ENCODE measurements around the gene D2HGDH. TPM values are rescaled to one million over a fixed set of nuclear protein-coding genes. Genes with fewer than 3 reads are reported as not detected.

D2HGDH gene
- total RNA-seq, 1 experiment from 2014 or later = 10.0 TPM

DNA sequence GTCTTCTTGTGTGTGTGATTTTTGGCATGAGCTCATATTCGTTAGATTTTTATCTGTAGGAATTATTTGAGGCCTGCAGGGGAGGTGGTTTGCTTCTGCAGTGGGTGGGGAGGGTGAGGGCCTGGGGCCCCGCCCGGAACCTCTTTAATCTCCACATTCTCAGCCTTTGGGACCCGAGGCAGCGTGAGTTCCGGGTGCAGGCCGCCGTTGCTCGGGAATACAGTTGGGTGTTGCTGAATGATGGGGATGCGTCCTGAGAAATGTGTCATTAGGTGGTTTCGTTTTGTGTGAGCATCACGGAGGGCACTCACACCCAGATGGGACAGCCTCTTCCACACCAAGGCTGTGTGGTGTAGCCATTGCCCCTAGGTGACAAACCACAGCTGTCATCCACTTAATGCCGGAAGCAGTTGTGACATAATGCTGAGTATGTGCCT lies 28.5 kb downstream of the D2HGDH start:
- H3K4me1 ChIP-seq (ENCODE audit: insufficient read depth, low read length) = no peaks in the 10 kb centered on the region
- Mint-ChIP-seq H3K27ac (peak overlapping the region in 1 of 3 experiments; percentile 88; a peak in 1 of 7 replicates), H3K4me1 (peaks cover 4 to 16% of the 10 kb centered on the region in 2 experiments), H3K27me3 (ENCODE audit: low read depth) (no peaks in the 10 kb centered on the region; the same call in 1 of the 2 replicates), H3K4me3 (no peak overlapping the region), H3K9me3 (peaks cover 11 to 14% of the 10 kb centered on the region in 2 experiments), H3K36me3 (ENCODE audit: insufficient read depth in 1 of 3, low read depth in 3 of 3) (peaks cover 15 to 18% (median 15%) of the 10 kb centered on the region in 3 experiments)
- H3K27me3 ChIP-seq (ENCODE audit: insufficient read depth, low read length) = no peaks in the 10 kb centered on the region
- H3K56ac ChIP-seq (ENCODE audit: insufficient read length, low read depth, low read length) = no peak overlapping the region
- H4K8ac ChIP-seq (replicated peaks; ENCODE audit: insufficient read length, low read depth, low read length) = no peak overlapping the region
- H2BK120ac ChIP-seq (ENCODE audit: low read depth, low read length, poor library complexity, severe bottlenecking) = no peak overlapping the region
- WGBS (ENCODE audit: extremely low coverage, insufficient read length, low lambda C conversion rate) = no CpG with 5 or more reads among the region's 13 CpGs
- H3T11ph ChIP-seq (ENCODE audit: low read length) = no peak overlapping the region
- no peaks in the 10 kb centered on the region for H4K20me1 ChIP-seq (ENCODE audit: control insufficient read depth, insufficient read depth, insufficient read length)
- H3K9ac ChIP-seq (ENCODE audit: extremely low read depth, insufficient read length, low read length) = no peak overlapping the region
- no peaks in the 10 kb centered on the region for H3K79me1 ChIP-seq (ENCODE audit: insufficient read depth, low read depth, low read length, poor library complexity, severe bottlenecking)
- H3K23me2 ChIP-seq (ENCODE audit: insufficient read length, low read depth, low read length, poor library complexity, severe bottlenecking) = no peaks in the 10 kb centered on the region
- DNase-seq = peak; percentile 14
- no peak overlapping the region for H4K91ac ChIP-seq (ENCODE audit: insufficient read length, low read depth, low read length)
- H2BK15ac ChIP-seq (ENCODE audit: low read depth, low read length) = no peak overlapping the region
- no peak overlapping the region for H3K27ac ChIP-seq (ENCODE audit: insufficient read length, low read depth, low read length)
- no peaks in the 10 kb centered on the region for H3K79me2 ChIP-seq (ENCODE audit: insufficient read depth, low read length)
- no peak overlapping the region for H3K14ac ChIP-seq (ENCODE audit: insufficient read depth, low read length)
- H4K5ac ChIP-seq (ENCODE audit: insufficient read length, low read depth, low read length) = no peak overlapping the region
- TF ChIP-seq, protein P1, sequence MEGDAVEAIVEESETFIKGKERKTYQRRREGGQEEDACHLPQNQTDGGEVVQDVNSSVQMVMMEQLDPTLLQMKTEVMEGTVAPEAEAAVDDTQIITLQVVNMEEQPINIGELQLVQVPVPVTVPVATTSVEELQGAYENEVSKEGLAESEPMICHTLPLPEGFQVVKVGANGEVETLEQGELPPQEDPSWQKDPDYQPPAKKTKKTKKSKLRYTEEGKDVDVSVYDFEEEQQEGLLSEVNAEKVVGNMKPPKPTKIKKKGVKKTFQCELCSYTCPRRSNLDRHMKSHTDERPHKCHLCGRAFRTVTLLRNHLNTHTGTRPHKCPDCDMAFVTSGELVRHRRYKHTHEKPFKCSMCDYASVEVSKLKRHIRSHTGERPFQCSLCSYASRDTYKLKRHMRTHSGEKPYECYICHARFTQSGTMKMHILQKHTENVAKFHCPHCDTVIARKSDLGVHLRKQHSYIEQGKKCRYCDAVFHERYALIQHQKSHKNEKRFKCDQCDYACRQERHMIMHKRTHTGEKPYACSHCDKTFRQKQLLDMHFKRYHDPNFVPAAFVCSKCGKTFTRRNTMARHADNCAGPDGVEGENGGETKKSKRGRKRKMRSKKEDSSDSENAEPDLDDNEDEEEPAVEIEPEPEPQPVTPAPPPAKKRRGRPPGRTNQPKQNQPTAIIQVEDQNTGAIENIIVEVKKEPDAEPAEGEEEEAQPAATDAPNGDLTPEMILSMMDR (conservative IDR thresholded peaks at IDR 0.05) = no peak
- H3K4ac ChIP-seq (ENCODE audit: low read depth, low read length) = no peak overlapping the region
- no peak overlapping the region for H2BK5ac ChIP-seq (ENCODE audit: insufficient read length, low read length)
- H2BK12ac ChIP-seq (ENCODE audit: insufficient read length, low read depth, low read length) = no peak overlapping the region
- H2BK20ac ChIP-seq (ENCODE audit: low read depth, low read length, poor library complexity, severe bottlenecking) = no peak overlapping the region
- H3K18ac ChIP-seq (ENCODE audit: insufficient read length, low read depth, low read length) = no peak overlapping the region
- no peaks in the 10 kb centered on the region for H3K9me3 ChIP-seq (ENCODE audit: control insufficient read depth, low read depth, low read length)
- H2AFZ ChIP-seq (ENCODE audit: low read length) = no peak overlapping the region
- H3K23ac ChIP-seq (ENCODE audit: insufficient read length, low read depth, low read length) = no peak overlapping the region
- no peak overlapping the region for H3K4me2 ChIP-seq (ENCODE audit: insufficient read depth, insufficient read length, low read length)
- H2AK5ac ChIP-seq (ENCODE audit: insufficient read length, low read length) = no peak overlapping the region
